Activated T-cell treated with anti-CD3 and anti-CD28 coated beads, Interleukin-2, amount 50 U/mL, for 24 hours (primary cell): Measurements from ENCODE around the gene GPC6.

Experiments used
- DNase-seq: peaks from one replicate; pipeline ENCODE4 v3.0.0-alpha.2; 2020
- H3K27ac Mint-ChIP-seq: 2 replicates; pipeline ENCODE4 v1.8.0; 2020; ENCODE audit warnings: mild to moderate bottlenecking, mixed read lengths
- H3K27me3 Mint-ChIP-seq: 2 replicates; pipeline ENCODE4 v1.8.0; 2020; ENCODE audit warnings: mixed read lengths
- H3K36me3 Mint-ChIP-seq: 2 replicates; pipeline ENCODE4 v1.8.0; 2020; ENCODE audit warnings: low read depth, mixed read lengths
- H3K4me1 Mint-ChIP-seq: 2 replicates; pipeline ENCODE4 v1.8.0; 2020; ENCODE audit warnings: low read depth, mixed read lengths
- H3K4me3 Mint-ChIP-seq: 2 replicates; pipeline ENCODE4 v1.8.0; 2020; ENCODE audit warnings: mild to moderate bottlenecking, moderate library complexity, mixed read lengths
- H3K9me3 Mint-ChIP-seq: 2 replicates; pipeline ENCODE4 v1.8.0; 2020; ENCODE audit warnings: mixed read lengths

GPC6 gene

DNA sequence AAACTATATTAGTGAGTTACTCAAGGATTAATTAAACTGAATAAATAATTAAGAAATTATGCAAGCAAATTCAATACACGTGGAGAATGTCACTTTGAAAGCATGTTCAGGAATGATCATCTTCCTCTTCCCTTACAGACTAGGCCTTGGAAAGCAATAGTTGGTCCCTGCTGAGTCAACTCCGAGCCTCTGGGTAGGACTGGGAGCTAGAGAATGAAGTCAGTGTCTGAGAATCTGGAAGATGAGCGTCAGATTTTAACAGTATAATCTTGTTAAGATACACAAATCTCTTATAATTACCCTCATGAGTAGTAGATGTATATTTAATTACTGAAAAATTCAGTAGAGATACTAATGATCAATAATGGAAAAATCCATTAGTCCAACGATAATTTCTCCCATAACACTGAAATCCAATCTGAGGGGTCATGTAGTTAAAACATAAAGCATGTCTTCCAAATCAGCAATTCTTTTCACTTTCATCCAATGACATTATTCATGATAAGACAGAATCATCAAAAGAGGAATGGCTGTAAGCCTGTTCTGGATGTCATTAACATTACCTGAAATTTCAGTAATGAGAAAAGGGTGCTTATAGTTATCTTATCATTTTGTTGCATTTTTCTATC is 829.9 kb downstream of the GPC6 start:
- Mint-ChIP-seq H3K9me3 (no peaks in the 10 kb centered on the region), H3K36me3 (no peaks in the 10 kb centered on the region), H3K27ac (no peak overlapping the region), H3K27me3 (peaks cover 14% of the 10 kb centered on the region), H3K4me1 (no peaks in the 10 kb centered on the region), H3K4me3 (no peak overlapping the region)
- DNase-seq = no peak

DNA sequence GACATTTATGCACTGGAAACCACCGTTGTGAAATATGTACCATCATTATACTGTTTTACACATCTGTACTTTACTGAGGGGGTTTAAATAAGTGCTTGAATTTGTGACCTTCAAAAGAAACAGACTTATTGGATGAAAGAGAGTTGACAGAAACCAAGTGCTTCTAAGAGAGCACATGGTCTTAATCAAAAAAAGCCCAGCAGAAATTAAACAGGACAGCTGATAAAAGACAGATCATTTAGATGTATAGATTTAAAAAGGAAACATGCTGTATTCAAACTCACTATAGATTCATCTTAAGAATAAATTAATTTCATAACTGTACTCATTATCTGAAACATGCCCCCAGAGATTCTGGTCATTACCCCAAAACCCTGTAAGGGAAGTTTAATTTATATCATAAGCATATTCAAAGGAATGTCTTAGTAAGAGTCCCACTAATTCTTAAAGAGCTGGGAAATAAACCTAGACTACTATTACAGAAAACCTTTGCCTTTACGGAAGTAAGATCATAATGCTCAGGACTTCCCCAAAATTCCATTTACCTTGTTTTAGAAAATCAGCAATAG is 831.1 kb downstream of the GPC6 start:
- no peak for DNase-seq
- Mint-ChIP-seq H3K9me3 (no peaks in the 10 kb centered on the region), H3K4me1 (no peaks in the 10 kb centered on the region), H3K27ac (no peak overlapping the region), H3K4me3 (no peak overlapping the region), H3K27me3 (peaks cover 7% of the 10 kb centered on the region), H3K36me3 (no peaks in the 10 kb centered on the region)

DNA sequence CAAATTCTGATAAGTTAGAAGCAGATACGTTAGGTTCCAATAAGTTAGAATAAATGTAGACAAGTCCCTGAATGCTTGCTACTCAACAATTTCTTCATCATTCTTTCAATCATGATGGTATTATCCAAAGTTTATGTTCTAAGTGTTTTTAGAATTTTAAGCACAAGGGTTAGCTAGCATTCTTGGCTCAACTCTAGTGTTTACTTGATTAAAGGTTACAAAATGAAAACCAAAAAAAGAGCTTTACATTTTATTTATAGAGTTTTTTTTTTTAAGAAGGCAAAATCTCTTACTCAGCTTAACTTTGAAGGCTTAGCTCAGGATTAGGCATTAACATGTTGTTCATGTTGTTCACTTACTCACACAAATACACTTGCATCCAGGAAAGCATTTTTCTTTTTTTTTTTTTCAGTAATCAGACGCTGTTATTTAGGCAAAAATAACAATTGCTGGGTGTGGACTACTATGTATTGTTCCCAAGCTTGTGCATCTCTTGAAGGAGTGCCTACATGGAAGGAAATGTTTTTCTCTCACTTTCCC is 832.3 kb downstream of the GPC6 start:
- Mint-ChIP-seq H3K36me3 (no peaks in the 10 kb centered on the region), H3K4me1 (no peaks in the 10 kb centered on the region), H3K27ac (no peak overlapping the region), H3K4me3 (no peak overlapping the region), H3K27me3 (no peaks in the 10 kb centered on the region), H3K9me3 (no peaks in the 10 kb centered on the region)
- no peak for DNase-seq

- Mint-ChIP-seq H3K9me3 (no peaks in the 10 kb centered on the region), H3K4me3 (no peak overlapping the region), H3K4me1 (no peaks in the 10 kb centered on the region), H3K27ac (no peak overlapping the region), H3K36me3 (no peaks in the 10 kb centered on the region), H3K27me3 (no peaks in the 10 kb centered on the region)
- DNase-seq = no peak
These were observed 834.7 kb downstream of the GPC6 start for GRCh38 chr13:94061301-94061700.

- Mint-ChIP-seq H3K36me3 (no peaks in the 10 kb centered on the region), H3K27ac (no peak overlapping the region), H3K4me1 (no peaks in the 10 kb centered on the region), H3K4me3 (no peak overlapping the region), H3K9me3 (no peaks in the 10 kb centered on the region), H3K27me3 (no peaks in the 10 kb centered on the region)
- no peak for DNase-seq
These were observed 836.5 kb downstream of the GPC6 start for GRCh38 chr13:94063096-94063495.

GRCh38 chr13:94063848-94064247 is 837.2 kb downstream of the GPC6 start:
- Mint-ChIP-seq H3K4me1 (no peaks in the 10 kb centered on the region), H3K27ac (no peak overlapping the region), H3K9me3 (no peaks in the 10 kb centered on the region), H3K4me3 (no peak overlapping the region), H3K27me3 (peaks cover 4% of the 10 kb centered on the region), H3K36me3 (no peaks in the 10 kb centered on the region)
- no peak for DNase-seq

- DNase-seq = no peak
- H3K27ac Mint-ChIP-seq = no peak overlapping the region
- H3K4me1 Mint-ChIP-seq = no peaks in the 10 kb centered on the region
- no peaks in the 10 kb centered on the region for H3K9me3 Mint-ChIP-seq
- no peak overlapping the region for H3K4me3 Mint-ChIP-seq
- H3K36me3 Mint-ChIP-seq = no peaks in the 10 kb centered on the region
- peaks cover 8% of the 10 kb centered on the region for H3K27me3 Mint-ChIP-seq
These were observed 839.1 kb downstream of the GPC6 start for GRCh38 chr13:94065741-94066140.

DNA sequence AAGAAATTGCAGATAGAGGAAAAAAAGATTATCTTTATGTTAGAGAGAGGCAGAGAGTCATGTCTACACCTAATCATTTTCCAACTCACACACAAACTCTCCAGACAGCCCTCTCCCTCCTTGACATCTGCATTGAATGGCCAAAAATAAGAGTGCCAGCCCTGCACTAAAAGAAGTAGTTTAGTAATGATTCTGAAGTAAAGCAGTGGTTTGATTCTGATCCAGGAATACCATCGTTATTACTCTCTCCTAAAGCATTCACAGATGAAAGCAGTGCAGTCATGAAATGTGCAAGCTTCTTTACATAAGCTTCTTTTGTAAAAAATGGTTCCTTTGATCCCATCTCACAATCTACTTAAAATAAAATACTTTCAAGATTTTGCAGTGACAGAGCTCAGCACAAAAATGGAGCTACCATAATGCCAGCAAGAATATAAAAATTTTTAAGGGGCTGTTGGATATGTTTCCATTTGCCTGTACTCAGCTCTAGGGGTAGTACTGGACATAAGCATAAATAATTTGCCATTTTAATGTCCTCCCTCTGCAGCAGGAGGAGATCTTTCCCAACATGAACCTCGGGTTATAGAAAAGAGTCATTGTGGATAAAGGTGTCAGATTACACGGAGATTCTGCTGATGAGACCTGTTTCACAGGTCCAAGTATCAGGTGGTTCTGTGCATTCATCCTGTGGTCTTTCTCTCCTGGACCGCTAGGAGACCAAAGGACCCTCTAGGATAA is 846.6 kb downstream of the GPC6 start:
- Mint-ChIP-seq H3K9me3 (peaks cover 4% of the 10 kb centered on the region), H3K27ac (no peak overlapping the region), H3K4me3 (no peak overlapping the region), H3K4me1 (no peaks in the 10 kb centered on the region), H3K27me3 (peaks cover 26% of the 10 kb centered on the region), H3K36me3 (no peaks in the 10 kb centered on the region)
- DNase-seq = no peak

GRCh38 chr13:94079876-94080275 is 853.3 kb downstream of the GPC6 start:
- Mint-ChIP-seq H3K27ac (no peak overlapping the region), H3K36me3 (no peaks in the 10 kb centered on the region), H3K27me3 (peaks cover 34% of the 10 kb centered on the region), H3K4me3 (no peak overlapping the region), H3K4me1 (no peaks in the 10 kb centered on the region), H3K9me3 (peaks cover 4% of the 10 kb centered on the region)
- DNase-seq = no peak

DNA sequence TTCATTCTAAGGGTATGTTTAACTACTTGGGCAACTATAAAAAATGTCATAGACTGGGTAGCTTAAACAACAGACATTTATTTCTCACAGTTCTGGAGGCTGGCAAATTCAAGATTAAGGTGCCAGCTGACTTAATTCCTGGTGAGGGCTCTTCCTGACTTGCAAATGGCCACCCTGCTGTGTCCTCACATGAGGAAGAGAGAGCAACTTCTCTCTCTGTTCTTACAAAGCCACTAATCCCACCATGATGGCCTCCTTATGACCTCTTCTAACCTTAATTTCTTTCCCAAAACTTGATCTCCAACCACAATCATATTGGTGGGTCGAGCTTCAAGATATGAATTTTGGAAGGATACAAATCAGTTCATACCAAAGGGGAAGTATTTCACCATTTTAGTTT is 853.9 kb downstream of the GPC6 start:
- Mint-ChIP-seq H3K36me3 (no peaks in the 10 kb centered on the region), H3K9me3 (peaks cover 4% of the 10 kb centered on the region), H3K27ac (no peak overlapping the region), H3K27me3 (peaks cover 30% of the 10 kb centered on the region), H3K4me1 (no peaks in the 10 kb centered on the region), H3K4me3 (no peak overlapping the region)
- no peak for DNase-seq

DNA sequence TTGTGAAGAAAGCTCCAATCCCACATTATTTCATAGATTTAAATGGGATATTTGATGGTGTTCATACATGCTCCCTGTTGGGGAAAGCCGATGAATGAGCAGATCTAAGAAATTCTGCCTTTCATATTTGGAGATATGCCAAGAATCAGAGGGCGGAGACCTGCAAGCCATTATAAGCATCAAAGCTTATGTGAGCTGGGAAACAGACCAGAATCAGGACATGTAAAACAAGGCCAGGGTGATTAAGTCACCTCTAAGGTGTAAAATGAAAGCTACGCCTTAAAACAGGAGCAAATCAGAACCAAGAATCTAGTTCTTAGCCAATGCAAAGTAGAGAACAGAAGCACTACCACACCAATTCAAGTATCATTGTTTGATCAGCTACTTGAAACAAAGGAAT is 860.5 kb downstream of the GPC6 start:
- Mint-ChIP-seq H3K27me3 (peaks cover 8% of the 10 kb centered on the region), H3K27ac (no peak overlapping the region), H3K9me3 (no peaks in the 10 kb centered on the region), H3K4me3 (no peak overlapping the region), H3K4me1 (peaks cover 4% of the 10 kb centered on the region), H3K36me3 (no peaks in the 10 kb centered on the region)
- no peak for DNase-seq

DNA sequence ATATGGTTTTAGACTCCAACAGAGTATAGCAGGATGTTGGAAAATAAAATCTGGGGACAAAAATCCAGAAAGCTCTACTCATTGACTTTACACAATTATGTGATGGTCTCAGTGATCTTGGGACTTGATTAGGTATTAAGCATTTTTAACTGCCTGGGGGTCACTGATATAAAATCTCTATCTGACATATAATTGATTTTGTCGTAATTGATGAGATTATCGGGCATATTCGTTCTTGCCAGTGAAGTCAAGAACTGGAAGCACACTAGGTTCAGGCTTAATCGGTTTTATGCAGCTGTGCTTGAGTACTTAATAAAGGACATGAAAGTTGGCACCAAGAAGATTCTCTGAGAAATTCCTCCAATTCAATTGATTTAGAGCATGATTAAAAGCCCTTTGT is 862.1 kb downstream of the GPC6 start:
- no peak overlapping the region for H3K27ac Mint-ChIP-seq
- DNase-seq = no peak
- peaks cover 11% of the 10 kb centered on the region for H3K27me3 Mint-ChIP-seq
- H3K36me3 Mint-ChIP-seq = no peaks in the 10 kb centered on the region
- no peak overlapping the region for H3K4me3 Mint-ChIP-seq
- peaks cover 3% of the 10 kb centered on the region for H3K9me3 Mint-ChIP-seq
- peaks cover 7% of the 10 kb centered on the region for H3K4me1 Mint-ChIP-seq

GRCh38 chr13:94090773-94091480 is 864.3 kb downstream of the GPC6 start:
- H3K27ac Mint-ChIP-seq = no peak overlapping the region
- peaks cover 3% of the 10 kb centered on the region for H3K9me3 Mint-ChIP-seq
- DNase-seq = no peak
- peaks cover 10% of the 10 kb centered on the region for H3K27me3 Mint-ChIP-seq
- H3K4me3 Mint-ChIP-seq = no peak overlapping the region
- H3K36me3 Mint-ChIP-seq = no peaks in the 10 kb centered on the region
- peaks cover 7% of the 10 kb centered on the region for H3K4me1 Mint-ChIP-seq

GRCh38 chr13:94093652-94094315 is 867.2 kb downstream of the GPC6 start:
- no peak for DNase-seq
- no peaks in the 10 kb centered on the region for H3K36me3 Mint-ChIP-seq
- H3K27me3 Mint-ChIP-seq = peaks cover 10% of the 10 kb centered on the region
- peaks cover 3% of the 10 kb centered on the region for H3K9me3 Mint-ChIP-seq
- peaks cover 7% of the 10 kb centered on the region for H3K4me1 Mint-ChIP-seq
- no peak overlapping the region for H3K27ac Mint-ChIP-seq
- no peak overlapping the region for H3K4me3 Mint-ChIP-seq
